ENCODE measurements around the gene TRIM41. TPM values are rescaled to one million over a fixed set of nuclear protein-coding genes. Genes with fewer than 3 reads are reported as not detected.
A peak's percentile ranks its signal among the peaks of the same experiment; 100 is the strongest.
"Not testable (repeated sequence)": the region's sequence is repeated elsewhere in the genome, so short reads cannot be mapped to it uniquely, and the experiment has no call there.

TRIM41 gene
- total RNA-seq (2014; rRNA removed; shearing (Covaris generic)) = 10.5 and 12.0 TPM in 2 replicates

- DNase-seq (ENCODE audit: low spot score) = peak; percentile 99
These were observed at the start of gene TRIM41 for GRCh38 chr5:181223058-181223728. Gene TRIM41, plus strand, starts transcription at chr5:181223281. Its CDS starts 719 bp downstream, at chr5:181224000.

DNA sequence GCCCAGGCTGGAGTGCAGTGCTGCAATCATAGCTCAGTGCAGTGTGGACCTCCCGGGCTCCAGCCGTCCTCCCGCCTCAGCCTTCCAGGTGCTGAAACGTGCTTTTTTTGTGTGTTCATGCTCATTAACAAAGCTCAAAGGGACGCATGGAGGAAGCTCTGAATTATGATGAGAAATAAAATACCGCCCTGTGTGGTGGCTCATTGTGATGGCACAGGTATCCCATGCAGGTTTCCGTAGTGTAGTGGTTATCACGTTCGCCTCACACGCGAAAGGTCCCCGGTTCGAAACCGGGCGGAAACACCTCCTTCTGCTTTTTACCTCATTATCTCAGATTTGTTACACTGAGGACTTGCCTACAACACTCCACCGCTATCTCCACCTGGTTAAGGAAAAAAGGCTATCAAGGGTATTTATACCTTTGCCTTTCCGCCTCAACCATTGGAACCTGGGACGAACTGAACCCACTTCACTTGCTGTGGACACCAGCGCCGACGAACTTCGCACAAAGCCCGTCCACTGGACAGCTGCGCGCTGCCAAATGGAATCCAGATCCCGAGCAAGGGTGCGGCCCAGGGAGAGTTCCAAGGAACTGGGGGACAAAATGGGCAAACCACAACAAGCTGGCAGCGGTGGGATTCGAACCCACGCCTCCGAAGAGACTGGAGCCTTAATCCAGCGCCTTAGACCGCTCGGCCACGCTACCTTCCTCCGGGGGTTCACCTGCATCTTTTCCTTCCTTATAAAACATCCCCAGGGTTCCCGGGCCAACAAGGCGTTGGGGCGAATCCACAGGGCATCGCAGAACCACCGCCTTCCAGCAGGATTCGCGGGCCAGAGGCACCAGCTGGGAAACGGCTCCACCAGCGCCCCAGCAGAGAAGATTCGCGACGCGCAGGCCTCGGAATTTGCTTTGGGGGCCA, 49.4 kb upstream of the TRIM41 start:
- peak; percentile 79 for DNase-seq (ENCODE audit: low spot score)

DNA sequence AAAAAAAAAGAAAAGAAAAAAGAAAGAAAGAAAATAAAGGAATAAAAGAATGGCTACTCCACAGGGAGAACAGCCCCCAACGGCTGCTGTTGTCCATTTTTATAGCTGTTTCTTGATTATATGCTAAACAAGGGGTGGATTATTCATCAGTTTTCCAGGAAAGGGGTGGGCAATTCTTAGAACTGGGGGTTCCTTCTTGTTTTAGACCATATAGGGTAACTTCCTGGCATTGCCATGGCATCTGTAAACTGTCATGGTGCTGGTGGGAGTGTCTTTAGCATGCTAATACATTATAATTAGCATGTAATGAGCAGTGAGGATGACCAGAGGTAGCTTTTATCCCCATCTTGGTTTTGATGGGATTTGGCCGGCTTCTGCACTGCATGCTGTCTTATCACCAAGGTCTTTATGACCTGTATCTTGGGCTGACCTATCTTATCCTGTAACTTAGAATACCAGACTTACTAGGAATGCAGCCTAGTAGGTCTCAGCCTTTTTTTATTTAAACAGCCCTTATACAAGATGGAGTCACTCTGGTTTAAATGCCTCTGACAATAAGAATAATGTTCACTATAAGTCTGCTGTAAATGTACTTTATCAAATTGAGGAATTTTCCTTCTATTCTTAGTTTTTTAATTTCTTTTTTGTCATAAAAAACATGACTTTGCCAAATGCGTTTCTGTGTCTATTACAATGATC, 46.7 kb upstream of the TRIM41 start:
- DNase-seq (ENCODE audit: low spot score) = no peak

- not testable (repeated sequence) for DNase-seq (ENCODE audit: low spot score)
These were observed 45.5 kb upstream of the TRIM41 start for GRCh38 chr5:181177559-181177958.

DNA sequence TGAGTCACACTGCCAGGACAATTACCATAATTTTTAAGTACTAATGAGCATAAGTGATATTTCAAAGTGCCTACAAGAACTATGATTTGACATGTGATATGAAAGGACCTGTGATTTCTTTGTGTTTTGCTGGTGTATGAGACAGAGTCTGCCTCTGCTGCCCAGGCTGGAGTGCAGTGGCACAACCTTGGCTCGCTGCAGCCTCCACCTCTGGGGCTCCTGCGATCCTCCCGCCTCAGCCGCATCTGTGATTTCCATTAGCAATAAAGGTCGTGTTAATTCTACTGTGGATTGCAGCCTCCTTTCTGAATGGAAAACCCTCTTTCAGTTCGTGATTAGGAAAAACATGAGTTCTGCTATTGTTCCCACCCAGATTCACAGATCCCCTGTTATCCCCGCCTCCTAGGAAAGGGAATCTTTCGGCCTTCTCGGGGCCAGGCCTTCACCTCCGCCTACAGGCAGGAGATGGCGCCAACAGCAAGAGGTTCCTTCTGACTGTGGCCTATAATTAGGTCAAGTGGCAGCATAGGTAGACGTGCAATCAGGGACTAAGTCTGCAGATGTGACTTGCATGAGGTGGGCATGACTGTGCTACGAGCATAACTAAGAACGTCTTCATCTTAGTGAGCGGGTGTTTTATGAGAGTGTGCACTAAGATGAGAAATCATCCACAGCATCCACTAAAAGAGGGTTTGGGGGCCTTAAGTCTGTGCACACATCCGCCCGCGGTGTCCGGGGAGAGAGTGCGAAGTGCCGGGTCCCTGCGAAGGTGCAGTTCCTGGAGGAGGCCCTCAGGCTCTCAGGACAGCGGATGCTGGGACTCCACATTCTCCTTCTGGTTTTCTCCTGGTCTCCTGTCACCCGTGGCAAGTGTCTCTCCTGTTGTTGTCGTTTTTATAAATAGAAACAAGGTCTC, 41.2 kb upstream of the TRIM41 start:
- DNase-seq (ENCODE audit: low spot score) = peak; percentile 91

DNA sequence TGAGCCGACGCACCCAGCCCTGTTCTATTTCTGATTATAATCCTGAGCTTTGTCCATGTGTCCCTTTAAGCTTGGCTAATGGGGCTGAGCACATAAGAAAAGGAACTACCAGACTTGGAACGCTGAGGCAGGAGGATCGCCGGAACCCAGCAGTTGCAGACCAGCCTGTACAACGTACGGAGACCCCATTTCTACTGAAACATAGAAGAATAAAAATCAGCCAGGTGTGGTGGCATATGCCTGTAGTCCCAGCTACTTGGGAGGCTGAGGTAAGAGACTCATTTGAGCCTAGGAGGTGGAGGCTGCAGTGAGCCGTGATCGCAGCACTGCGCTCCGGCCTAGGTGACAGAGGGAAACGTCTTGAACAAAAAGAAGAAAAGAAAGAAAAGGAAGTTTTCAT, 40.4 kb upstream of the TRIM41 start:
- no peak for DNase-seq (ENCODE audit: low spot score)

DNA sequence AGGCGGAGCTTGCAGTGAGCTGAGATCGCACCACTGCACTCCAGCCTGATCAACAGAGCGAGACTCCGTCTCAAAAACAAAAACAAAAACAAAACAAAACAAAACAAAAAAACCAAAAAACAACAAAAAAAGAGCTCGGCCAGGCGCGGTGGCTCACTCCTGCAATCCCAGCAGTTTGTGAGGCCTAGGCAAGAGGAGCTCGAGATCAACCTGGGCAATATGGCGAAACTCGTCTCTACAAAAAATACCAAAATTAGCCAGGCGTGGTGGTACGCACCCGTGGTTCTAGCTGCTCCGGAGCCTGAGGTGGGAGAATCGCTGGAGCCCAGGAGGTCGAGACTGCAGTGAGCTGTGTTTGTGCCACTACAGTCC, 38.2 kb upstream of the TRIM41 start:
- no peak for DNase-seq (ENCODE audit: low spot score)

- DNase-seq (ENCODE audit: low spot score) = no peak
These were observed 37.5 kb upstream of the TRIM41 start for GRCh38 chr5:181185560-181185959.

GRCh38 chr5:181186022-181186421, 37.1 kb upstream of the TRIM41 start:
- DNase-seq (ENCODE audit: low spot score) = no peak

DNA sequence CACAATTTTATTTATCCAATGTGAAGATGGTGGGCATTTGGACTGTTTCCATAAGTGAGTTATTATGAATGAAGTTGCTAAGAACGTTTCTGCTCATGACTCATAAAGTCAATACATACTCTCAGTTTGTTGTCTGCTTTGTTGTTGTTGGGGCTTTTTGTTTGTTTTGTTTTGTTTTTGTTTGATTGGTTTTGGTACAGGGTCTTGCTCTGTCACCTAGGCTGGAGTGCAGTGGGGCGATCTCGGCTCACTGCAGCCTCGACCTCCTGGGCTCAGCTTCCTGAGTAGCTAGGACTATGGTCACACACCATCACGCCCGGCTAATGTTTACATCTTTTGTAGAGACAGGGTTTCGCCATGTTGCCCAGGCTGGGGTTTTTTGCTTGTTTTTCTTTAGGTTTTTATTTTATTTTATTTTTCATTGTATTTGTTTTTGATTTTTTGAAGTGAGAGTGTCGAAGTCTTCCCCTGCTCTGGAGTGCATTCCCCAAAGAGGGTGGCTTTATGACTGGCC, 36.0 kb upstream of the TRIM41 start:
- DNase-seq (ENCODE audit: low spot score) = peak; percentile 52

DNA sequence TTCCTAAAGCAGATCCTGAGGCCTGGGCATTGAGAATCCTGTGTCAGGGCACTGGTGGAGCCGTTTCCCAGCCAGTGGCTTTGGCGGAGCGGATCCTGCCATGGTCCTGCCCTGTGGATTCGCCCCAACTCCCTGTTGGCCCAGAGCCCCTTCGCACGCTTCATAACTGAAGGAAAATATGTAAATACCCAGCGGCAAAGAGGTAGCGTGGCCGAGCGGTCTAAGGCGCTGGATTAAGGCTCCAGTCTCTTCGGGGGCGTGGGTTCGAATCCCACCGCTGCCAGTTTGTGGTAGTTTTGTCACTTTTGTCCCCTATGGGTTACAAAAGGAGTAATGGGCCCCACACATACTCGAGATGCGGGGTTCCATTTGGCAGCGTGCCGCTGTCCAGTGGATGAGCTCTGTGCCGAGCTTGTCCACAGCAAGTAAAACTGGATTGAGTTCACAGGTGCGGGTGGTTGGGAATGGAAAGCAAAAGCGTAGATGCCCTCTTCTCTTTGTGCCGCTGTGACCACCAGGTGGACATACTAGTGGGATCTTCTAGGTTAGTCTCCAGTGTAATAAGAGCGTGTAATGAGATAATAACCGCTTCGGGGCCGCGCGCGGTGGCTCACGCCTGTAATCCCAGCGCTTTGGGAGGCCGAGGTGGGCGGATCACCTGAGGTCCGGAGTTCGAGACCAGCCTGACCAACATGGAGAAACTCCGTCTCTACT, 35.4 kb upstream of the TRIM41 start:
- peak; percentile 90 for DNase-seq (ENCODE audit: low spot score)

DNA sequence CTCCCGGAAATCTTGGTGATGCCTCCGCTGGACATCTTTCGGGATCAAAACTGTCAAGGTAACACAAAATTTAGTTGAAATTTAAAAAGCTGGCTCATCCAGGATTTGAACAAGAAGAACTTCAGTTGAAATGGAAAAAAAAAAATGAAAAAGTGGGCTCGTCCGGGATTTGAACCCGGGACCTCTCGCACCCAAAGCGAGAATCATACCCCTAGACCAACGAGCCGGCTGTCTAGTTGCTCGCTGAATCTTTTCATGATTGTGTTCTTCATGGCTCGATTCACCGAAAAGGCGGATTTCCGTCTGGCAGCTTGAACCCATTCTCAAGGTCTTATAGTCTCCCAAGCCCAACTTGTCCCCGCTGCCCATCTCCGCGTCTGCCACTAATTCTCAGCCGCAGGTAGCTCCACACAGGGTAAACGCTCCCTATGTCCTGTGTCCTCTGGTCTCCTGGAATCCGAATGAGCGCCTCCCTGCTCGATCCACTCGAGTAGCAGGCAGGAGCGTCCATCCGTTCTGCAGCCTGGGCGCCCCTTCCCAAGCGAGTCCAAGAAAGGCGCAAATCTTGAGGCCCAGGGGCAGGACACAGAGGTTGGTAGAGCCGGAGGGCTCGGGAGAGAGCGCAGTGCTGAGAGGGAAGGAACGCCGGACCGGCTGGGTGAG, 34.2 kb upstream of the TRIM41 start:
- peak; percentile 85 for DNase-seq (ENCODE audit: low spot score)

- no peak for DNase-seq (ENCODE audit: low spot score)
These were observed 33.6 kb upstream of the TRIM41 start for GRCh38 chr5:181189363-181189961.

- no peak for DNase-seq (ENCODE audit: low spot score)
These were observed 32.9 kb upstream of the TRIM41 start for GRCh38 chr5:181189962-181190710.

DNA sequence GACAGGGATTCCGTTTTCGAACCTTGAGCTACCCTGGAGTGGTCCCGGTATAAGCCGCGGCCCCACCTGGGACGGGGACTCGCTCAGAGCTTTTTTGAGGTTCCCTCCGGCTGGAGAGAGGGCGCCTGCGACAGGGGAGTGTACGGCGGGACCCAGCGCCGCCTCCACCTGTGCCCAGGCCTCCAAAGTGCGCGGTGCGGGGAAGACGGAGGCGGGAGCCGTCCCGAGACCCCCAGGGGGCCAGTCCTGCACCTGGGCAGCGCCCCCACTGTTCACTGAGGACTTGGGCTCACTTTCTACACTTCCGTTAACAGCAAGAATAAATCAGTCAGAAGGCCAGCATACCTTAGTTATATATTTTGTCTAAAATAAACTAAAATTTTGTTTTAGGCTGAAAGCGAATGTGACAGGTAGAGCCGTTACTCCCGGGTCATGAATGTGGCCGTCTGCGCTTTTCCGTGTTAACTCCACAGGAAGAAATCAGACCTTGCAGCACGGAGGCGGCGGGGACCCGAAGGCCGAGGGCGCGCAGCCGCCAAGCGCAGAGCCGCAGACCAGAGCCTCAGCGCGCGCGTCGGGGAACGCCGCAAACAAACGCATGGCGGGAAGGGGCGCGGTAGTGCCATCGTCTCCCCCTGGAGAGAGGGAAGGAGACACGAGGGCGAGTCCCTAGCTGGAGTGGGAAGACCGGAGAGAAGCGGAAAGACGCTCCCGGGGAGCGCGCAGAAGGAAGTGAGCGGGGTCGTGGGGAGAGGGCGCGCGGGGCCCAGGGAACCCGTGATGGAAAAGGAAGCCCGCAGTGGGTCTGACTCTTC, 32.2 kb upstream of the TRIM41 start:
- DNase-seq (ENCODE audit: low spot score) = no peak

DNA sequence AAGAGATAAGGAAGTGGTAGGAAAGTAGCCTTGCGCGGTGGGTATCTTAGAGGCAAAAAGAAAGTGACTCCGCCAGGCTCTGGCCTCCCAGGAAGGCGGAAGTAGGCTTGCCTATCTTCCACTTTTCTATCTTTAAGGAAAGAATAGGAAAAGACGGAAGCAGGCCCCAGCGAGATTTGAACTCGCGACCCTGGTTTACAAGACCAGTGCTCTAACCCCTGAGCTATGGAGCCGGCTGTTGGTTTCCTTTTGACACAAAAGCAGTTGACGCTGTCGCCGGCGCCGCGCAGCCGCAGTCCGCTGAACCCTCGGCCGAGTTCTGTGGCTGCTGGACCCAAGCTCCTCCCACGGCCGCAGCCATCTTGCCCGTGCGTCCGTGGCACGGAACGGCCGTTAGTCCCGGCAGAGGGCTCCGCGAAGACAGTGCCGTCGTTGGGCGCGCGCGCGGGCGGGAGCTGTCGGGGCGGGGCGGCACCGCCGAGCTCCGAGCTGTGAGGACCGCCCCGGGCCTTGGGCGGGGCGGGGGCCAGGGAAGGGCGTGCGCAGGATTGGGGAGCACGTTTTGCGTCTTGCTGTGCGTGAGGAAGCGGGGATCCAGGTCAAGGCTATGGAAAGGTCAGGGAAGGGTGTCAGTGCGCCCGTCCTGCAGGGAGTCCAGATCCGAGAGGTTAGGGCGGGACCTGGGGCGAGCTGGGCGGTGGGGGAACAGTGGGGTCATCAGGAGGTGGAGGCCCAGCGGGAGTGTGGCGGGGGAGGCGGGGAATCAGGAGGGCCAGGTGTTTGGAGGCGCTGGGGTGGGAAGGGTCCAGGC, 31.4 kb upstream of the TRIM41 start:
- DNase-seq (ENCODE audit: low spot score) = peak; percentile 98

All from H4 (cell line).